ENCODE data around the gene KLHL17. TPM values are rescaled to one million over a fixed set of nuclear protein-coding genes. Genes with fewer than 3 reads are reported as not detected.

The KLHL17 gene
- total and polyA plus RNA-seq, 9 of the 15 experiments (the other 6 are each of a cell fraction or from before 2014, with no cell fraction given), result 0.14 to 84.8 (median 13.0) TPM

DNA sequence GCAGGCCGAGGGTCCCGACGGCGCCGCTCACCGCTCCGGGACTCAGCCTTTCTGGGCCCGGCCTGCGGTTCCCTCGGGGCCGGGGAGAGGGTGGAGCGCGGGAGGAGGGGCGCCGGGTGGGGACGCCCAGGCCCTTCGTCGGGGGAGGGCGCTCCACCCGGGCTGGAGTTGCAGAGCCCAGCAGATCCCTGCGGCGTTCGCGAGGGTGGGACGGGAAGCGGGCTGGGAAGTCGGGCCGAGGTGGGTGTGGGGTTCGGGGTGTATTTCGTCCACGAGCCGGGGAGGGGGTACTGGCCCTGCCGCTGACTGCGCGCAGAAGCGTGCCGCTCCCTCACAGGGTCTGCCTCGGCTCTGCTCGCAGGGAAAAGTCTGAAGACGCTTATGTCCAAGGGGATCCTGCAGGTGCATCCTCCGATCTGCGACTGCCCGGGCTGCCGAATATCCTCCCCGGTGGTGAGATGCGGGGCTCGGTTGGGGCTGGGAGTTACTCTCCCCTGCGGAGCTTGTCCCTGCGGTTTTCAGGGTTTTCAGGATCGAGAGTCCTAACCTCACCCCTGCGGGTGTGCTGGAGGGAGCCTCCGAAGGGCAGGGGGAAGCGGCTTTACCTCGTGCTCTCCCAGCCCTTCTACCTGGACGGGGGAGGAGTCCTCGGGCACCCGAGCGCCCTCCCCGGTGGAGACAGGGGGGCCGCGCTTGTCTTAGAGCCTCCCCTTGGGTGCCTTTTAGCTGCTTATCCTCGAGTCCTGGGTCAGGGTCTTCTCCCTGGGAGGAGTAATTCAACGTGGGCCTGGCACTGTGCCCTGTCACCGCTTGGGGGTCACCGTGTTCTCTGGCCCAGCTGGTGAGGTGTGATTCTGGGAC is 34.6 kb upstream of the KLHL17 start:
- no TSS peak for BruUV-seq (replicated peaks)
- ChIA-PET POLR2A (interaction anchor here (0.7 to 1.2 kb wide), 3 partner anchors 8 to 23 kb away, joined by 3 to 4 read pairs (median 3); no protein-coding TSS in a partner anchor), CTCF (ENCODE audit: low intra/inter-chr PET ratio) (no interaction called here)
- H4K20me1 ChIP-seq (replicated peaks; ENCODE audit: control insufficient read depth, insufficient read depth, low read length), result peaks cover 57% of the 10 kb centered on the region
- ATAC-seq (peak; percentile 55), FAIRE-seq (no peak), DNase-seq (ENCODE audit: extremely low read depth in 1 of 4, low spot score in 3 of 4) (peak; percentile 59 to 81 (median 76))
- WGBS (ENCODE audit: insufficient coverage, low coverage, missing lambda C conversion rate), result 3% methylated on average over 47 of the region's 65 CpGs
- no peak overlapping the region for H3K27ac ChIP-seq (ENCODE audit: extremely low read depth, low read depth, low read length)
- H3K9me1 ChIP-seq (ENCODE audit: control insufficient read depth, insufficient read depth, low read length), result no peaks in the 10 kb centered on the region
- no peaks in the 10 kb centered on the region for H3K9me3 ChIP-seq (replicated peaks; ENCODE audit: control insufficient read depth, insufficient read depth, low read depth, low read length)
- H3K27me3 ChIP-seq (ENCODE audit: control insufficient read depth in 2 of 2, insufficient read depth in 2 of 2, low read length in 2 of 2), result peaks cover 43 to 78% of the 10 kb centered on the region in 2 experiments
- intact Hi-C loops (cut with micrococcal nuclease), result no loop called here
- 0 out of 2 replicates have a peak overlapping the region, but pooled peaks have one; percentile 65 for H3K4me2 ChIP-seq (ENCODE audit: insufficient read depth, low read length)
- H3K4me3 ChIP-seq, result no peak overlapping the region
- no peaks in the 10 kb centered on the region for H3K36me3 ChIP-seq (ENCODE audit: control insufficient read depth, insufficient read depth, low read length)
- in situ Hi-C loops (cut with MboI), result no loop called here
- H3K9ac ChIP-seq (ENCODE audit: insufficient read depth in 1 of 2, low read depth in 2 of 2, low read length in 2 of 2), result peak overlapping the region in 1 of 2 experiments; percentile 80; a peak in 2 of 4 replicates
- no peak overlapping the region for H2AFZ ChIP-seq (ENCODE audit: low read depth, low read length)
- H3K4me1 ChIP-seq (replicated peaks in 1 of 2; ENCODE audit: control insufficient read depth in 2 of 2, insufficient read depth in 2 of 2, low read length in 2 of 2), result peaks cover 14 to 94% of the 10 kb centered on the region in 2 experiments
- no peaks in the 10 kb centered on the region for H3K79me2 ChIP-seq (ENCODE audit: control insufficient read depth, insufficient read depth, low read length)
- TF ChIP-seq MEIS2 (IDR thresholded peaks at IDR 0.05; ENCODE audit: partially characterized antibody) (no peak), ZNF449 (CRISPR knock-in tag; IDR thresholded peaks at IDR 0.05) (no peak), FIP1L1 (IDR thresholded peaks at IDR 0.05; ENCODE audit: low read depth, low read length, poor library complexity, severe bottlenecking) (peak; percentile 21), ZNF408 (CRISPR knock-in tag; IDR thresholded peaks at IDR 0.05; ENCODE audit: low read depth) (no peak), TRIM25 (IDR thresholded peaks at IDR 0.05; ENCODE audit: borderline replicate concordance) (no peak), PCBP1 (IDR thresholded peaks at IDR 0.05; ENCODE audit: low read depth, low read length, poor library complexity, severe bottlenecking) (peak; percentile 4), KDM2B (CRISPR knock-in tag; IDR thresholded peaks at IDR 0.05) (peak; percentile 76; the same call in 1 of the 2 replicates), ZNF445 (CRISPR knock-in tag; IDR thresholded peaks at IDR 0.05; ENCODE audit: low read depth) (no peak), MAX (CRISPR knock-in tag; IDR thresholded peaks at IDR 0.05) (peak; percentile 15; the same call in 1 of the 2 replicates), L3MBTL2 (IDR thresholded peaks at IDR 0.05) (0 out of 2 replicates have a peak, but pooled peaks have one; percentile 13)
- TF ChIP-seq, protein P1, sequence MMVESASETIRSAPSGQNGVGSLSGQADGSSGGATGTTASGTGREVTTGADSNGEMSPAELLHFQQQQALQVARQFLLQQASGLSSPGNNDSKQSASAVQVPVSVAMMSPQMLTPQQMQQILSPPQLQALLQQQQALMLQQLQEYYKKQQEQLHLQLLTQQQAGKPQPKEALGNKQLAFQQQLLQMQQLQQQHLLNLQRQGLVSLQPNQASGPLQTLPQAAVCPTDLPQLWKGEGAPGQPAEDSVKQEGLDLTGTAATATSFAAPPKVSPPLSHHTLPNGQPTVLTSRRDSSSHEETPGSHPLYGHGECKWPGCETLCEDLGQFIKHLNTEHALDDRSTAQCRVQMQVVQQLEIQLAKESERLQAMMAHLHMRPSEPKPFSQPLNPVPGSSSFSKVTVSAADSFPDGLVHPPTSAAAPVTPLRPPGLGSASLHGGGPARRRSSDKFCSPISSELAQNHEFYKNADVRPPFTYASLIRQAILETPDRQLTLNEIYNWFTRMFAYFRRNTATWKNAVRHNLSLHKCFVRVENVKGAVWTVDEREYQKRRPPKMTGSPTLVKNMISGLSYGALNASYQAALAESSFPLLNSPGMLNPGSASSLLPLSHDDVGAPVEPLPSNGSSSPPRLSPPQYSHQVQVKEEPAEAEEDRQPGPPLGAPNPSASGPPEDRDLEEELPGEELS (CRISPR knock-in tag; IDR thresholded peaks at IDR 0.05; ENCODE audit: borderline replicate concordance), result 0 out of 2 replicates have a peak, but pooled peaks have one; percentile 24
- TF ChIP-seq, protein P2, sequence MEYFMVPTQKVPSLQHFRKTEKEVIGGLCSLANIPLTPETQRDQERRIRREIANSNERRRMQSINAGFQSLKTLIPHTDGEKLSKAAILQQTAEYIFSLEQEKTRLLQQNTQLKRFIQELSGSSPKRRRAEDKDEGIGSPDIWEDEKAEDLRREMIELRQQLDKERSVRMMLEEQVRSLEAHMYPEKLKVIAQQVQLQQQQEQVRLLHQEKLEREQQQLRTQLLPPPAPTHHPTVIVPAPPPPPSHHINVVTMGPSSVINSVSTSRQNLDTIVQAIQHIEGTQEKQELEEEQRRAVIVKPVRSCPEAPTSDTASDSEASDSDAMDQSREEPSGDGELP (CRISPR knock-in tag; IDR thresholded peaks at IDR 0.05; ENCODE audit: borderline replicate concordance), result 0 out of 2 replicates have a peak, but pooled peaks have one; percentile 36
